ENCODE measurements around the gene AGR3. TPM values are rescaled to one million over a fixed set of nuclear protein-coding genes. Genes with fewer than 3 reads are reported as not detected.
A peak's percentile ranks its signal among the peaks of the same experiment; 100 is the strongest.

Gene AGR3
- total RNA-seq, 1 experiment from 2014 or later = 0.57 TPM

DNA sequence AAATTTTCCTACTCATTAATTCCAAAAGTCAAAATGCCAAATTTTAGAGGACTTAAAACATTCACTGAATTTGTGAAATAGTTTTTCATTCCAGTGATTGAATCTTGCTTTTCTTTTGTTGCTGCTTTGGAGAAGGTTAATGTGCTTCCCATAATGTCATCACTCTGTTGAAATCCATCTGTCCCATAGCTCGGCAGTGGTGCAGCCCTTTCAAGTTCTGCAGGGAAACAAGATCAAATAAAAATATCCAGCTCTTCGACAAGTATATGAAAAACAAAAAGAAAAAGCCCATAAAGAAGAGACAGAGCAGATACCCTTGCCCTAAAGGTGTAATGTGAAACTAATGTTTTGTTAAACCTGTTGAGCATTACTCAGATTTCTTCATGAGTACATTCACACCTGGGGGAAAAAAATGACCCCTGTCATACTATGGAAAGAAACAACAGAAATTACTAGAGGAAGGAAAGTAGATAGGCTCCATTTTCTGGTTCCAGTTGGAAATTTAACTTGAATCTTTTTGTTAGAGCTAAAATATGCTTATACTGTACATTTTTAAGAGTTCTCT is 35.1 kb downstream of the AGR3 start:
- H3K36me3 ChIP-seq (ENCODE audit: low read depth) = 0 out of 2 replicates have a peak, but pooled peaks cover 5% of the 10 kb centered on the region
- peak; percentile 41 to 96 for DNase-seq
- intact Hi-C loops (cut with micrococcal nuclease; ENCODE audit: unreplicated experiment) = loop anchor here (1.0 to 5.0 kb wide), 5 partner anchors 41 to 136 kb away; partner anchors contain the start of gene TSPAN13
- peak overlapping the region; percentile 87 for H3K27ac ChIP-seq
- peak overlapping the region; percentile 68 for H3K4me2 ChIP-seq
- POLR2A ChIA-PET (ENCODE audit: unreplicated experiment) = interaction anchor here (0.5 to 0.7 kb wide), 6 partner anchors 13 to 525 kb away, joined by 3 to 7 read pairs (median 4); no protein-coding TSS in a partner anchor
- H3K9me3 ChIP-seq (ENCODE audit: insufficient read depth, low read depth) = peaks cover 20% of the 10 kb centered on the region; the same call in 1 of the 2 replicates
- H3K79me2 ChIP-seq (ENCODE audit: low read depth) = no peaks in the 10 kb centered on the region
- H3K27me3 ChIP-seq (ENCODE audit: insufficient read depth, low read depth) = no peaks in the 10 kb centered on the region
- no peak for TF ChIP-seq EZH2 (IDR thresholded peaks at IDR 0.05; ENCODE audit: low read depth)
- no peak for TF ChIP-seq CTCF (conservative IDR thresholded peaks at IDR 0.05)
- peak overlapping the region; percentile 36 for H2AFZ ChIP-seq
- H3K9me2 ChIP-seq (ENCODE audit: insufficient read depth) = no peaks in the 10 kb centered on the region
- peak overlapping the region; percentile 39 for H3K4me3 ChIP-seq
- no peaks in the 10 kb centered on the region for H4K20me1 ChIP-seq (ENCODE audit: insufficient read depth)
- CTCF ChIA-PET = interaction anchor here (0.9 to 1.7 kb wide), 2 partner anchors 46 to 75 kb away, joined by 3 to 4 read pairs; no protein-coding TSS in a partner anchor
- peaks cover 54% of the 10 kb centered on the region for H3K4me1 ChIP-seq (replicated peaks; ENCODE audit: insufficient read depth)
- no TSS peak for BruUV-seq (replicated peaks)
- H3F3A ChIP-seq (ENCODE audit: insufficient read depth, low read depth) = peaks cover 36% of the 10 kb centered on the region

GRCh38 chr7:16845746-16846145 is 36.0 kb downstream of the AGR3 start:
- peak overlapping the region; percentile 87 for H3K27ac ChIP-seq
- DNase-seq = no peak
- POLR2A ChIA-PET (ENCODE audit: unreplicated experiment) = no interaction called here

GRCh38 chr7:16841681-16842080 is 40.1 kb downstream of the AGR3 start:
- CTCF ChIA-PET = no interaction called here
- H4K20me1 ChIP-seq (ENCODE audit: insufficient read depth) = no peaks in the 10 kb centered on the region
- H3K9me3 ChIP-seq (ENCODE audit: insufficient read depth, low read depth) = peaks cover 20% of the 10 kb centered on the region; the same call in 1 of the 2 replicates
- H3K4me3 ChIP-seq = no peak overlapping the region
- H3F3A ChIP-seq (ENCODE audit: insufficient read depth, low read depth) = peaks cover 15% of the 10 kb centered on the region
- POLR2A ChIA-PET (ENCODE audit: unreplicated experiment) = no interaction called here
- H3K4me2 ChIP-seq = no peak overlapping the region
- BruUV-seq (replicated peaks) = no TSS peak
- H2AFZ ChIP-seq = no peak overlapping the region
- H3K4me1 ChIP-seq (replicated peaks; ENCODE audit: insufficient read depth) = peaks cover 21% of the 10 kb centered on the region
- H3K36me3 ChIP-seq (ENCODE audit: low read depth) = 0 out of 2 replicates have a peak, but pooled peaks cover 5% of the 10 kb centered on the region
- DNase-seq = no peak
- H3K27ac ChIP-seq = no peak overlapping the region
- intact Hi-C loops (cut with micrococcal nuclease; ENCODE audit: unreplicated experiment) = no loop called here
- H3K9me2 ChIP-seq (ENCODE audit: insufficient read depth) = no peaks in the 10 kb centered on the region
- no peaks in the 10 kb centered on the region for H3K27me3 ChIP-seq (ENCODE audit: insufficient read depth, low read depth)
- TF ChIP-seq EZH2 (IDR thresholded peaks at IDR 0.05; ENCODE audit: low read depth) (no peak), CTCF (conservative IDR thresholded peaks at IDR 0.05) (no peak)
- H3K79me2 ChIP-seq (ENCODE audit: low read depth) = no peaks in the 10 kb centered on the region

More at GRCh38 chr7:16845746-16846145, 36.0 kb downstream of the AGR3 start:
- CTCF ChIA-PET = no interaction called here
- H3K9me2 ChIP-seq (ENCODE audit: insufficient read depth) = no peaks in the 10 kb centered on the region
- peak overlapping the region; percentile 39 for H3K4me3 ChIP-seq
- TF ChIP-seq CTCF (conservative IDR thresholded peaks at IDR 0.05) (no peak), EZH2 (IDR thresholded peaks at IDR 0.05; ENCODE audit: low read depth) (no peak)
- peak overlapping the region; percentile 68 for H3K4me2 ChIP-seq
- no peaks in the 10 kb centered on the region for H3K79me2 ChIP-seq (ENCODE audit: low read depth)
- H4K20me1 ChIP-seq (ENCODE audit: insufficient read depth) = no peaks in the 10 kb centered on the region
- peaks cover 53% of the 10 kb centered on the region for H3K4me1 ChIP-seq (replicated peaks; ENCODE audit: insufficient read depth)
- peak overlapping the region; percentile 36 for H2AFZ ChIP-seq
- H3K36me3 ChIP-seq (ENCODE audit: low read depth) = 0 out of 2 replicates have a peak, but pooled peaks cover 5% of the 10 kb centered on the region
- H3F3A ChIP-seq (ENCODE audit: insufficient read depth, low read depth) = peaks cover 36% of the 10 kb centered on the region
- intact Hi-C loops (cut with micrococcal nuclease; ENCODE audit: unreplicated experiment) = loop anchor here (2.0 to 5.0 kb wide), 2 partner anchors 93 to 137 kb away; partner anchors contain the start of gene TSPAN13
- H3K27me3 ChIP-seq (ENCODE audit: insufficient read depth, low read depth) = no peaks in the 10 kb centered on the region
- no TSS peak for BruUV-seq (replicated peaks)
- H3K9me3 ChIP-seq (ENCODE audit: insufficient read depth, low read depth) = peaks cover 20% of the 10 kb centered on the region; the same call in 1 of the 2 replicates

Data from PC-9 (cell line).